H1 (cell line): ENCODE data around the gene RBM47. TPM values are rescaled to one million over a fixed set of nuclear protein-coding genes. Genes with fewer than 3 reads are reported as not detected.
"Not testable (repeated sequence)": the region's sequence is repeated elsewhere in the genome, so short reads cannot be mapped to it uniquely, and the experiment has no call there.

Experiments
- CTCF ChIA-PET: fragments of 300-600 bp; sonication (Branson Sonifier 250); formaldehyde crosslinking; loops from one replicate; lab custom pipeline; 2021; ENCODE audit not compliant: partially characterized antibody; lab: Charles Lee
- POLR2A ChIA-PET: fragments of 300-600 bp; sonication (Branson Sonifier 250); formaldehyde crosslinking; loops from one replicate; lab custom pipeline; 2021; ENCODE audit warnings: inconsistent platforms; ENCODE audit not compliant: partially characterized antibody; lab: Charles Lee
- DNase-seq, 2 experiments: peaks; one replicate each; pipeline versions ENCODE4 v3.0.0 to v3.0.0-alpha.2; 2010 to 2022; ENCODE audit warnings: low spot score in 2 of 2, low read depth in 1 of 2, mixed read lengths in 1 of 2
- FAIRE-seq: peaks from 2 replicates; lab custom pipeline; 2011; peaks lifted over from hg19 to GRCh38; lab: Jason Lieb, UNC
- H2AFZ ChIP-seq: 2 replicates; pipeline ENCODE4 v1.8.1; 2012; ENCODE audit warnings: low read length, inconsistent platforms
- H2AK5ac ChIP-seq: 2 replicates; pipeline ENCODE4 v1.6.1; 2013; ENCODE audit warnings: low read depth, low read length
- H2BK120ac ChIP-seq: replicated peaks from 2 replicates; pipeline ENCODE3; 2013; ENCODE audit warnings: low read depth, low read length, inconsistent platforms
- H2BK12ac ChIP-seq: 2 replicates; pipeline ENCODE4 v1.6.1; 2013; ENCODE audit warnings: low read depth, low read length
- H2BK15ac ChIP-seq: 2 replicates; pipeline ENCODE4 v1.6.1; 2013; ENCODE audit warnings: low read length
- H2BK20ac ChIP-seq: 2 replicates; pipeline ENCODE4 v1.6.1; 2013; ENCODE audit warnings: low read length
- H2BK5ac ChIP-seq: 2 replicates; pipeline ENCODE4 v1.6.1; 2013; ENCODE audit warnings: low read depth, low read length
- H3K14ac ChIP-seq: 2 replicates; pipeline ENCODE4 v1.6.1; 2013; ENCODE audit warnings: inconsistent platforms; ENCODE audit not compliant: insufficient read length
- H3K18ac ChIP-seq: 2 replicates; pipeline ENCODE4 v1.6.1; 2013; ENCODE audit warnings: low read length; ENCODE audit errors: extremely low read depth
- H3K23ac ChIP-seq: 2 replicates; pipeline ENCODE4 v1.6.1; 2013; ENCODE audit warnings: inconsistent platforms; ENCODE audit not compliant: insufficient read length
- H3K23me2 ChIP-seq: 2 replicates; pipeline ENCODE4 v1.6.1; 2013; ENCODE audit warnings: low read depth, low read length
- H3K27ac ChIP-seq: 2 replicates; pipeline ENCODE4 v1.6.1; 2011; ENCODE audit warnings: low read depth, low read length, inconsistent platforms
- H3K27me3 ChIP-seq, 4 experiments: replicated peaks in 1 of 4; 1 replicate in 1 of 4; 2 replicates in 3 of 4; pipeline versions ENCODE4 v1.6.1 to v1.8.1; 2011 to 2013; ENCODE audit warnings: low read length in 3 of 4, mild to moderate bottlenecking in 3 of 4, inconsistent platforms in 2 of 4, mixed read lengths in 2 of 4, moderate library complexity in 1 of 4; ENCODE audit not compliant: control insufficient read depth in 3 of 4, insufficient read depth in 3 of 4; ENCODE audit errors: extremely low read depth in 1 of 4
- H3K36me3 ChIP-seq, 4 experiments: 2 replicates each; pipeline versions ENCODE4 v1.6.1 to v1.8.1; 2011 to 2013; ENCODE audit warnings: mild to moderate bottlenecking in 4 of 4, low read length in 3 of 4, moderate library complexity in 2 of 4, control low read depth in 1 of 4, inconsistent platforms in 1 of 4; ENCODE audit not compliant: insufficient read depth in 4 of 4, control insufficient read depth in 2 of 4
- H3K4ac ChIP-seq: replicated peaks from 2 replicates; pipeline ENCODE3; 2013; ENCODE audit warnings: low read length, low read depth, mixed read lengths, inconsistent platforms; ENCODE audit not compliant: insufficient read length
- H3K4me1 ChIP-seq, 4 experiments: replicated peaks in 1 of 4; 1 replicate in 1 of 4; 2 replicates in 3 of 4; pipeline versions ENCODE4 v1.6.1 to v1.8.1; 2011 to 2013; ENCODE audit warnings: low read length in 3 of 4, inconsistent platforms in 2 of 4, mixed read lengths in 1 of 4; ENCODE audit not compliant: insufficient read depth in 4 of 4, control insufficient read depth in 3 of 4
- H3K4me2 ChIP-seq, 2 experiments: 2 replicates each; pipeline versions ENCODE4 v1.6.1 to v1.8.1; 2011 to 2013; ENCODE audit warnings: low read depth in 2 of 2, low read length in 2 of 2, control low read depth in 1 of 2, inconsistent platforms in 1 of 2, mild to moderate bottlenecking in 1 of 2; ENCODE audit not compliant: insufficient read depth in 1 of 2
- H3K4me3 ChIP-seq, 4 experiments: fragments of 200-600, 300-600 bp in 1 of 4; sonication (generic), shearing (Covaris generic), sonication (Bioruptor Twin) in 1 of 4; 2 replicates each; pipeline versions ENCODE4 v1.5.1 to v1.8.1; 2011 to 2016; ENCODE audit warnings: low read length in 4 of 4, low read depth in 3 of 4, control low read depth in 2 of 4, inconsistent platforms in 2 of 4, mild to moderate bottlenecking in 2 of 4, mixed read lengths in 1 of 4, moderate library complexity in 1 of 4; ENCODE audit not compliant: insufficient read depth in 2 of 4; ENCODE audit errors: extremely low read depth in 1 of 4
- H3K56ac ChIP-seq: replicated peaks from 2 replicates; pipeline ENCODE3; 2013; ENCODE audit warnings: low read depth, mild to moderate bottlenecking, mixed read lengths, low read length, inconsistent platforms; ENCODE audit not compliant: insufficient read length
- H3K79me1 ChIP-seq: 2 replicates; pipeline ENCODE4 v1.6.1; 2013; ENCODE audit warnings: low read depth, low read length, control low read depth
- H3K79me2 ChIP-seq, 2 experiments: 2 replicates each; pipeline versions ENCODE4 v1.6.1 to v1.8.1; 2012 to 2013; ENCODE audit warnings: low read length in 2 of 2, mild to moderate bottlenecking in 2 of 2, inconsistent platforms in 1 of 2; ENCODE audit not compliant: insufficient read depth in 2 of 2, control insufficient read depth in 1 of 2
- H3K9ac ChIP-seq, 4 experiments: replicated peaks in 1 of 4; 1 replicate in 1 of 4; 2 replicates in 3 of 4; pipeline versions ENCODE4 v1.6.1 to v1.8.1; 2011 to 2013; ENCODE audit warnings: low read depth in 3 of 4, low read length in 3 of 4, control low read depth in 2 of 4, mild to moderate bottlenecking in 2 of 4, moderate library complexity in 2 of 4, inconsistent platforms in 1 of 4; ENCODE audit errors: extremely low read depth in 1 of 4
- H3K9me3 ChIP-seq, 2 experiments: 2 replicates each; pipeline versions ENCODE4 v1.6.1 to v1.8.1; 2012 to 2013; ENCODE audit warnings: mild to moderate bottlenecking in 2 of 2, moderate library complexity in 2 of 2, control low read depth in 1 of 2, inconsistent platforms in 1 of 2, low read depth in 1 of 2, low read length in 1 of 2, mixed read lengths in 1 of 2; ENCODE audit not compliant: insufficient read depth in 2 of 2
- H4K20me1 ChIP-seq, 2 experiments: replicated peaks in 1 of 2; 2 replicates each; pipeline versions ENCODE3 to v1.8.1; 2011 to 2013; ENCODE audit warnings: inconsistent platforms in 2 of 2, low read length in 2 of 2, mild to moderate bottlenecking in 1 of 2; ENCODE audit not compliant: insufficient read depth in 2 of 2, control insufficient read depth in 1 of 2
- H4K5ac ChIP-seq: 2 replicates; pipeline ENCODE4 v1.6.1; 2013; ENCODE audit warnings: low read length, low read depth, mixed read lengths, inconsistent platforms; ENCODE audit not compliant: insufficient read length
- H4K8ac ChIP-seq: 2 replicates; pipeline ENCODE4 v1.8.0; 2013; ENCODE audit warnings: mild to moderate bottlenecking, moderate library complexity, low read length, inconsistent platforms; ENCODE audit not compliant: insufficient read depth; ENCODE audit errors: extremely low read depth
- H4K91ac ChIP-seq: replicated peaks from 2 replicates; pipeline ENCODE3; 2013; ENCODE audit warnings: low read length, mixed read lengths, inconsistent platforms; ENCODE audit not compliant: insufficient read length
- WGBS, 2 experiments: shearing (Covaris generic) in 1 of 2; methylation state at CpG; one replicate each; pipeline versions ENCODE4 v1.1.6 to v1.1.7; 2013 to 2015; ENCODE audit warnings: low lambda C conversion rate in 2 of 2, mixed read lengths in 2 of 2, inconsistent platforms in 1 of 2, low coverage in 1 of 2, missing lambda C conversion rate in 1 of 2; ENCODE audit not compliant: insufficient replicate concordance in 2 of 2, insufficient coverage in 1 of 2, insufficient read length in 1 of 2; ENCODE audit errors: extremely low coverage in 1 of 2, missing lambda C conversion rate in 1 of 2; 5-methylcytosine and 5-hydroxymethylcytosine counted together
- polyA plus RNA-seq, 7 experiments: library from polyadenylated mRNA; depleted of rRNA in 3 of 7; stranded (reverse) in 5 of 7; unstranded in 2 of 7; fragments of >200 nt in 5 of 7; fragments of 200-250 nt in 2 of 7; gene quantifications; 1 replicate in 5 of 7; 2 replicates in 1 of 7; 4 replicates in 1 of 7; pipeline versions ENCODE4 v1.2.1 to v1.2.3, GENCODE V29; 2011 to 2013; ENCODE audit warnings: missing spikeins in 2 of 7, mixed read lengths in 2 of 7
- total RNA-seq: library from RNA; stranded (reverse); fragmentation: NEBNext Ultra II Directional; extraction: Animal tissue kit (Norgen Biotek cat#: 25700); gene quantifications from 2 replicates; pipeline ENCODE4 v1.2.1, GENCODE V29; 2021

RBM47 gene
- total and polyA plus RNA-seq, 2 of the 8 experiments (the other 6 are each of a cell fraction or from before 2014, with no cell fraction given), result 42.8 to 78.9 TPM

DNA sequence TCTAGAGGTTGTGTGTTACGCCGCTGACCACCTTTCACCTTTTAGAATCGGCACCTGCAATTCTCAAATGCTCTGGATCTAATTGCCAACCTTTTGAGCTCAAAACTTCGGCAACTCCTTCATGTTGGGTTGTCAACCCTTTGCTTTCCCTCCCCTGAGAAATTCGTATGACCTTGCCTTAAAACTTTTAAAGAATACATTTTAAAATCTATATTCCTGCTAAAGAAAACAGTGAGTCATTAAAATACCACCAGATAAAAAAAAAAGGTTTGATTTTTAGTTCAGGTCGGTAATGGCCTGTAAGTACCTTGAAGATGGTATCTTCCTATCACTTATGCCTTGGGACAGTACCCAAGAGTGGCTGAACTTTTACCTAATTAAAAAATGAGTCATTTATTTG, 1.3 kb downstream of the RBM47 start:
- H2BK15ac ChIP-seq, H4K8ac ChIP-seq, H4K5ac ChIP-seq, H3K79me1 ChIP-seq, H3K4ac ChIP-seq, FAIRE-seq, H3K23ac ChIP-seq, H3K14ac ChIP-seq, DNase-seq, H2AFZ ChIP-seq, H2AK5ac ChIP-seq, H4K20me1 ChIP-seq, H3K56ac ChIP-seq, H3K27me3 ChIP-seq, CTCF ChIA-PET, H3K27ac ChIP-seq, H3K36me3 ChIP-seq, H3K9me3 ChIP-seq: not testable (repeated sequence)
- WGBS, 2 experiments, result 10% methylated on average over 6 of the region's 6 CpGs; no CpG with 5 or more reads in 1 of the 2 experiments
- Histone ChIP-seq H3K4me3 (peak overlapping the region; percentile 29 to 79 (median 62)), H3K23me2 (peaks cover 12% of the 10 kb centered on the region), H2BK5ac (peak overlapping the region; percentile 81; the same call in 1 of the 2 replicates), H4K91ac (peak overlapping the region; percentile 91), H3K4me2 (peak overlapping the region; percentile 77 to 99), H3K4me1 (peaks cover 10 to 22% (median 20%) of the 10 kb centered on the region in 4 experiments; a peak in 6 of 7 replicates), H3K9ac (peak overlapping the region in 2 of 4 experiments; percentile 1 to 54; a peak in 1 of 7 replicates), H2BK20ac (peak overlapping the region; percentile 40; the same call in 1 of the 2 replicates), H2BK12ac (0 out of 2 replicates have a peak overlapping the region, but pooled peaks have one; percentile 62), H3K79me2 (peaks cover 12 to 49% of the 10 kb centered on the region in 2 experiments), H2BK120ac (peak overlapping the region; percentile 7), H3K18ac (peak overlapping the region; percentile 17; the same call in 1 of the 2 replicates)
- POLR2A ChIA-PET, result interaction anchor here (0.6 to 2.8 kb wide), 8 partner anchors 8 to 47 kb away, joined by 3 to 7 read pairs (median 4); no protein-coding TSS in a partner anchor
